ENCODE data around the gene TMEM11.

DNA sequence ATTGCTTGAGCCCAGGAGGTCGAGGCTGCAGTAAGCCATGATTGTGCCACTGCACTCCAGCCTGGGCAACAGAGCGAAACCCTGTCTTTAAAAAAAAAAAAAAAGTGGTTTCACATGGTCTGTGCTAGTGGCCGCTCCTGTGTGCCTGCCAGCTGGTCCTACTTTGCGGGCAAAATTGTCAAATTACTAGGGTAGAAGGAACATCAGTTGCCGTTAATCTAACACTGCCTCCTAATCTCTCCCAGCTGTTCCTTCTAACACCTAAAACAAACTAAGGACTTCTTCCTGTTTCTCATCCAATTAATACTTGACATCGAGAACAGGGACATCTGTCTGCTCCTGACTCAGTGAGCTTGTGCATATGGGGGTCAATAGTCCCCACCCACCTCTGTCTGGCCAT lies 23.9 kb downstream of the TMEM11 start:
- no peak for TF ChIP-seq EZH2 (IDR thresholded peaks at IDR 0.05; ENCODE audit: insufficient read depth, poor library complexity, severe bottlenecking)
- no peak for TF ChIP-seq EZH2phosphoT487 (IDR thresholded peaks at IDR 0.05; ENCODE audit: insufficient read depth, low read depth)

All from GM23248 (cell line).